Superior temporal gyrus (tissue), 1 donor: ENCODE measurements around the gene MAP3K7.
"Not testable (repeated sequence)": the region's sequence is repeated elsewhere in the genome, so short reads cannot be mapped to it uniquely, and the experiment has no call there.

Experiments
- DNase-seq: peaks from one replicate; pipeline ENCODE4 v3.0.0-alpha.2; 2016; ENCODE audit errors: extremely low spot score

Gene MAP3K7

GRCh38 chr6:90578894-90579549, 7.8 kb downstream of the MAP3K7 start:
- no peak for DNase-seq

- no peak for DNase-seq
These were observed 11.6 kb downstream of the MAP3K7 start for GRCh38 chr6:90575267-90575666.

- DNase-seq: peak; percentile 63
These were observed 12.3 kb downstream of the MAP3K7 start for GRCh38 chr6:90574610-90575009.

GRCh38 chr6:90573624-90574023, 13.2 kb downstream of the MAP3K7 start:
- no peak for DNase-seq

GRCh38 chr6:90572856-90573255, 14.0 kb downstream of the MAP3K7 start:
- no peak for DNase-seq

- DNase-seq: no peak
These were observed 17.6 kb downstream of the MAP3K7 start for GRCh38 chr6:90569223-90569622.

GRCh38 chr6:90567682-90568081, 19.2 kb downstream of the MAP3K7 start:
- not testable (repeated sequence) for DNase-seq

- not testable (repeated sequence) for DNase-seq
These were observed 24.5 kb downstream of the MAP3K7 start for GRCh38 chr6:90562341-90562740.

GRCh38 chr6:90559931-90560330, 26.9 kb downstream of the MAP3K7 start:
- DNase-seq: no peak

GRCh38 chr6:90557006-90557405, 29.9 kb downstream of the MAP3K7 start:
- no peak for DNase-seq

- no peak for DNase-seq
These were observed 38.9 kb downstream of the MAP3K7 start for GRCh38 chr6:90547991-90548390.

GRCh38 chr6:90547079-90547478, 39.8 kb downstream of the MAP3K7 start:
- no peak for DNase-seq

- no peak for DNase-seq
These were observed 41.4 kb downstream of the MAP3K7 start for GRCh38 chr6:90545448-90545847.

GRCh38 chr6:90544741-90545140, 42.1 kb downstream of the MAP3K7 start:
- DNase-seq: no peak

- no peak for DNase-seq
These were observed 42.8 kb downstream of the MAP3K7 start for GRCh38 chr6:90544081-90544480.

GRCh38 chr6:90541221-90541620, 45.7 kb downstream of the MAP3K7 start:
- no peak for DNase-seq

GRCh38 chr6:90538278-90539046, 48.4 kb downstream of the MAP3K7 start:
- no peak for DNase-seq

- DNase-seq: peak; percentile 64
These were observed 49.1 kb downstream of the MAP3K7 start for GRCh38 chr6:90537723-90538258.

GRCh38 chr6:90537027-90537426, 49.8 kb downstream of the MAP3K7 start:
- DNase-seq: peak; percentile 17

- DNase-seq: no peak
These were observed 50.4 kb downstream of the MAP3K7 start for GRCh38 chr6:90536520-90536919.

GRCh38 chr6:90534337-90535025, 52.4 kb downstream of the MAP3K7 start:
- DNase-seq: no peak

- no peak for DNase-seq
These were observed 53.1 kb downstream of the MAP3K7 start for GRCh38 chr6:90533615-90534336.
